Endothelial cell of umbilical vein (primary cell): ENCODE results near the gene CDHR1. TPM values are rescaled to one million over a fixed set of nuclear protein-coding genes. Genes with fewer than 3 reads are reported as not detected.

Experiments
- BruUV-seq: library from RNA; stranded (reverse); fragments of 400-500 nt; replicated peaks from 2 replicates; lab custom pipeline; 2021; lab: Mats Ljungman, UMichigan
- CTCF ChIA-PET: fragments of 300-600, 350-600 bp; sonication (Branson Sonifier 250); formaldehyde crosslinking; loops from one replicate; lab custom pipeline; 2021; ENCODE audit warnings: antibody characterized with exemption, inconsistent platforms; lab: Charles Lee
- POLR2A ChIA-PET: fragments of 300-600, 350-600 bp; sonication (Branson Sonifier 250); formaldehyde crosslinking; loops from one replicate; lab custom pipeline; 2021; ENCODE audit warnings: antibody characterized with exemption, inconsistent platforms; lab: Charles Lee
- DNase-seq: peaks from one replicate; pipeline ENCODE4 v3.0.0-alpha.2; 2011; ENCODE audit warnings: low read depth, low spot score
- FAIRE-seq: peaks from 2 replicates; lab custom pipeline; 2011; peaks lifted over from hg19 to GRCh38; lab: Jason Lieb, UNC
- H2AFZ ChIP-seq: 2 replicates; pipeline ENCODE4 v1.6.0; 2012; ENCODE audit warnings: low read depth, low read length, control low read depth, inconsistent platforms
- H3K27ac ChIP-seq: 2 replicates; pipeline ENCODE4 v1.5.1; 2011; ENCODE audit warnings: low read depth, mild to moderate bottlenecking, control low read depth, low read length, moderate library complexity; ENCODE audit not compliant: insufficient read depth
- H3K27me3 ChIP-seq, 2 experiments: 2 replicates each; pipeline versions ENCODE4 v1.6.0 to v1.6.1; 2011; ENCODE audit warnings: low read length in 2 of 2, mixed read lengths in 1 of 2; ENCODE audit not compliant: control insufficient read depth in 2 of 2, insufficient read depth in 2 of 2
- H3K36me3 ChIP-seq, 2 experiments: 2 replicates in 1 of 2; 3 replicates in 1 of 2; pipeline ENCODE4 v1.5.1; 2011; ENCODE audit warnings: low read length in 2 of 2, mild to moderate bottlenecking in 1 of 2, moderate library complexity in 1 of 2; ENCODE audit not compliant: control insufficient read depth in 2 of 2, insufficient read depth in 2 of 2; ENCODE audit errors: extremely low read depth in 1 of 2
- H3K4me1 ChIP-seq: 3 replicates; pipeline ENCODE4 v1.5.1; 2011; ENCODE audit warnings: mild to moderate bottlenecking, low read length; ENCODE audit not compliant: control insufficient read depth, insufficient read depth; ENCODE audit errors: extremely low read depth
- H3K4me2 ChIP-seq: 2 replicates; pipeline ENCODE4 v1.6.1; 2011; ENCODE audit warnings: low read length, control low read depth, mixed read lengths; ENCODE audit not compliant: insufficient read depth
- H3K4me3 ChIP-seq, 3 experiments: fragments of 200-600 bp in 1 of 3; sonication (generic), shearing (Covaris generic) in 1 of 3; replicated peaks in 1 of 3; 2 replicates each; pipeline ENCODE4 v1.5.1; 2011 to 2016; ENCODE audit warnings: control low read depth in 3 of 3, low read length in 3 of 3, mild to moderate bottlenecking in 2 of 3, inconsistent platforms in 1 of 3, low read depth in 1 of 3, moderate library complexity in 1 of 3; ENCODE audit not compliant: insufficient read depth in 1 of 3
- H3K79me2 ChIP-seq: 2 replicates; pipeline ENCODE4 v1.6.0; 2012; ENCODE audit warnings: low read length, inconsistent platforms; ENCODE audit not compliant: control insufficient read depth, insufficient read depth
- H3K9ac ChIP-seq: replicated peaks from 2 replicates; pipeline ENCODE3; 2011; ENCODE audit warnings: low read length, control low read depth; ENCODE audit not compliant: insufficient read depth; ENCODE audit errors: extremely low read depth
- H3K9me1 ChIP-seq: replicated peaks from 3 replicates; pipeline ENCODE4 v1.6.0; 2011; ENCODE audit warnings: mild to moderate bottlenecking, low read length; ENCODE audit not compliant: control insufficient read depth, insufficient read depth; ENCODE audit errors: extremely low read depth
- H3K9me3 ChIP-seq: replicated peaks from 2 replicates; pipeline ENCODE4 v1.5.1; 2012; ENCODE audit warnings: low read length, inconsistent platforms; ENCODE audit not compliant: control insufficient read depth, insufficient read depth
- H4K20me1 ChIP-seq: replicated peaks from 2 replicates; pipeline ENCODE3; 2011; ENCODE audit warnings: mild to moderate bottlenecking, low read length; ENCODE audit not compliant: control insufficient read depth, insufficient read depth; ENCODE audit errors: extremely low read depth
- CTCF ChIP-seq, 2 donors: IDR thresholded peaks; 1 replicate in 1 of 2; 2 replicates in 1 of 2; pipeline ENCODE4 v1.5.1; 2011; ENCODE audit warnings: low read length in 2 of 2, mild to moderate bottlenecking in 2 of 2, moderate library complexity in 2 of 2, control low read depth in 1 of 2, inconsistent platforms in 1 of 2, low read depth in 1 of 2; ENCODE audit not compliant: insufficient read depth in 1 of 2; ENCODE audit errors: extremely low read depth in 1 of 2
- EZH2 ChIP-seq: IDR thresholded peaks from 2 replicates; pipeline ENCODE4 v1.6.1; 2012; ENCODE audit warnings: borderline replicate concordance, low read depth, mild to moderate bottlenecking, moderate library complexity, low read length, inconsistent platforms; ENCODE audit not compliant: severe bottlenecking
- FOS ChIP-seq: IDR thresholded peaks from 2 replicates; pipeline ENCODE4 v1.6.1; 2011; ENCODE audit warnings: mild to moderate bottlenecking, low read length, moderate library complexity, borderline replicate concordance; ENCODE audit not compliant: insufficient read depth
- GATA2 ChIP-seq: IDR thresholded peaks from 2 replicates; pipeline ENCODE4 v1.7.0; 2011; ENCODE audit warnings: low read depth, mild to moderate bottlenecking, moderate library complexity, mixed read lengths, low read length; ENCODE audit not compliant: insufficient read length, insufficient read depth
- JUN ChIP-seq: IDR thresholded peaks from 2 replicates; pipeline ENCODE4 v1.6.1; 2011; ENCODE audit warnings: borderline replicate concordance, low read depth; ENCODE audit not compliant: insufficient read length, insufficient read depth
- MAX ChIP-seq: IDR thresholded peaks from 2 replicates; pipeline ENCODE4 v1.6.1; 2011; ENCODE audit not compliant: insufficient read depth, insufficient read length
- MYC ChIP-seq: IDR thresholded peaks from one replicate; pipeline ENCODE4 v1.6.1; 2011; ENCODE audit warnings: mild to moderate bottlenecking, low read depth, low read length
- POLR2A ChIP-seq: IDR thresholded peaks from 2 replicates; pipeline ENCODE4 v1.6.1; 2012; ENCODE audit warnings: low read depth, mild to moderate bottlenecking, control low read depth, low read length
- POLR2AphosphoS5 ChIP-seq: IDR thresholded peaks from 2 replicates; pipeline ENCODE4 v1.6.1; 2012; ENCODE audit warnings: low read depth, mild to moderate bottlenecking, control low read depth, low read length, moderate library complexity; ENCODE audit not compliant: insufficient read depth
- dilution Hi-C: fragments of 300-500 bp; cut with MboI; formaldehyde crosslinking; loops from one replicate; pipeline ENCODE4 v1.15.0; 2019; ENCODE audit warnings: low sequenced_read_pairs; ENCODE audit not compliant: extremely low pct_ligation_motif_present
- intact Hi-C: fragments of 100-400 bp; cut with micrococcal nuclease; formaldehyde crosslinking; loops from one replicate; pipeline ENCODE4 v1.10.0; 2022
- polyA plus RNA-seq, 4 experiments: library from polyadenylated mRNA; depleted of rRNA in 3 of 4; stranded (reverse) in 3 of 4; unstranded in 1 of 4; fragments of >200 nt; gene quantifications; 2 replicates each; pipeline versions ENCODE4 v1.2.1 to v1.2.3, GENCODE V29; 2011 to 2012; ENCODE audit warnings: missing spikeins in 1 of 4
- total RNA-seq: library from RNA; stranded (reverse); gene quantifications from 2 replicates; pipeline ENCODE4 v1.2.3, GENCODE V29; 2021

Gene CDHR1
- total and polyA plus RNA-seq, 2 donors (not counting 3 experiments of a cell fraction or from before 2014, with no cell fraction given) = 0.11 to 0.53 TPM

GRCh38 chr10:84173501-84173929, 20.8 kb upstream of the CDHR1 start, which contains the start of gene GPR15LG:
Gene GPR15LG, plus strand, starts transcription at chr10:84173801. Its CDS starts 51 bp downstream, at chr10:84173852.
- intact Hi-C loops = no loop called here
- Histone ChIP-seq H3K79me2 (no peaks in the 10 kb centered on the region), H4K20me1 (no peaks in the 10 kb centered on the region), H3K4me2 (no peak within 1 kb of the TSS), H2AFZ (no peak within 1 kb of the TSS), H3K27ac (no peak within 1 kb of the TSS), H3K4me3 (no peak within 1 kb of the TSS), H3K36me3 (no peaks in the 10 kb centered on the region), H3K27me3 (no peaks in the 10 kb centered on the region), H3K9me1 (no peaks in the 10 kb centered on the region), H3K9me3 (no peaks in the 10 kb centered on the region), H3K4me1 (no peaks in the 10 kb centered on the region), H3K9ac (no peak within 1 kb of the TSS)
- TF ChIP-seq GATA2 = no peak
- TF ChIP-seq POLR2AphosphoS5 = no peak
- no peak for TF ChIP-seq POLR2A
- TF ChIP-seq JUN = no peak
- TF ChIP-seq EZH2 = no peak
- no peak for TF ChIP-seq CTCF (IDR thresholded peaks at IDR 0.05; ENCODE audit: extremely low read depth in 1 of 2, insufficient read depth in 1 of 2, low read depth in 1 of 2, low read length in 2 of 2)
- no peak for TF ChIP-seq FOS
- no peak for TF ChIP-seq MYC
- no peak for TF ChIP-seq MAX
- FAIRE-seq = no peak
- dilution Hi-C loops = no loop called here
- ChIA-PET CTCF (no interaction called here), POLR2A (no interaction called here)
- DNase-seq = no peak
- no TSS peak for BruUV-seq
